ENCODE results near the gene SMCP. TPM values are rescaled to one million over a fixed set of nuclear protein-coding genes. Genes with fewer than 3 reads are reported as not detected.

SMCP gene
- not detected for total RNA-seq
- polyA plus RNA-seq, result not detected
- long read RNA-seq, donor 1, result 0 reads
- long read RNA-seq, donor 2, result 0 reads
- long read RNA-seq, donor 3, result 0 reads
- long read RNA-seq, donor 4, result 0 reads

DNA sequence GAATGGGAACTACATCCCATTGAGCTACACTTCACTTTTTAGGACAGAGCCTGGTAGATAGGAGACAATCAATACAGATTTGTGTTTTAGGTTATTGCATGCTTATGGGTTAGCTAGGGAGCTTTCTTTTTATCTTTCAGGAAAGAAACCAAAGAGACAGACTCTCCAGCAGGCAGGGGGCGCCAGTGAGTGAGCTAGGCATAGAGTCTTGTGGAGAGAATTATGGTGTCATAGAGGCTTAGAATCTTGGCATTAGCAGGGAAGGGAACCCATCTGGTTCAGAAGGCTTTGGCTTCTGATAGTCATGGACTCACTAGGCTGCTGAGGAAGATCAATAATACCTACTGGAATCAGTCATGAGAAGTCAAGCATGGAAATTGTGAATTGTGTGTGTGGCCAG lies at the start of gene SMCP:
Gene SMCP, plus strand, starts transcription at position 281 of the 400 bp plus-strand sequence. CDS start 6,101 bp downstream, outside the sequence.
- H3K27ac ChIP-seq (ENCODE audit: low read length), result no peak within 1 kb of the TSS
- 7% methylated on average over 1 of the region's 1 CpG for WGBS
- no peak within 1 kb of the TSS for H3K4me3 ChIP-seq (ENCODE audit: low read length)
- no peaks in the 10 kb centered on the region for H3K4me1 ChIP-seq (ENCODE audit: control insufficient read depth, insufficient read depth, low read length)
- no peaks in the 10 kb centered on the region for H3K27me3 ChIP-seq (ENCODE audit: control insufficient read depth, insufficient read depth)
- ATAC-seq, result no peak
- no peak for DNase-seq
- no peaks in the 10 kb centered on the region for H3K9me3 ChIP-seq (ENCODE audit: control insufficient read depth, low read length)
- intact Hi-C loops (cut with DNase I), result loop anchor here in 1 of 4 donors (10.0 kb wide), 1 partner anchor 347 kb away; no protein-coding TSS in a partner anchor

GRCh38 chr1:152836870-152837269 lies 41.3 kb upstream of the SMCP start:
- H3K27ac ChIP-seq (ENCODE audit: low read length), result no peak overlapping the region
- H3K4me1 ChIP-seq (ENCODE audit: control insufficient read depth, insufficient read depth, low read length), result no peaks in the 10 kb centered on the region
- ATAC-seq (no peak), DNase-seq (no peak)
- WGBS, result 43% methylated on average over 2 of the region's 2 CpGs
- intact Hi-C loops (cut with DNase I), result no loop called here
- no peaks in the 10 kb centered on the region for H3K27me3 ChIP-seq (ENCODE audit: control insufficient read depth, insufficient read depth)
- H3K4me3 ChIP-seq (ENCODE audit: low read length), result no peak overlapping the region
- H3K9me3 ChIP-seq (ENCODE audit: control insufficient read depth, low read length), result no peaks in the 10 kb centered on the region

DNA sequence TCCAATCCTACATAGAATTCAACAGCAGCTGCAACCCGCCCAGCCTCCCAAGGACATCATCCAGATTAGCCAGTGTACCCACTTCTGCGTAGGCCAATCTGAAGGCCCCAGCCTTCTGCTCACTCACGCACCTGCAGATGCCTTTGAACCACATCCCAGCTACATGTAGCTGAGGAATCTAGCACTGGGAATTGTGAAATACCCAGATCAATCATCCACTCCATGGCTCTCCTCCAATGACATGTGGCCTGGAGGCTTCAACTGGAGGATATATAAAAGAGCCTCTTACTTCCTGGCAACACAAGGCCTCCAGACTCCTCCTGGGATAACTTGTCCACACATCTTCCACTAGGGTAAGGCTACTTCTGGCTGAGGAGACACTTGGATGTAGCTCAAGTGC lies 35.6 kb upstream of the SMCP start, which contains the start of gene LCE6A:
Gene LCE6A, plus strand, starts transcription at position 301 of the 400 bp plus-strand sequence. CDS start 665 bp downstream, outside the sequence.
- no peak for DNase-seq
- ATAC-seq, result no peak
- intact Hi-C loops (cut with DNase I), result no loop called here
- no peaks in the 10 kb centered on the region for H3K4me1 ChIP-seq (ENCODE audit: control insufficient read depth, insufficient read depth, low read length)
- no peak within 1 kb of the TSS for H3K4me3 ChIP-seq (ENCODE audit: low read length)
- no peaks in the 10 kb centered on the region for H3K9me3 ChIP-seq (ENCODE audit: control insufficient read depth, low read length)
- 90% methylated on average over 3 of the region's 3 CpGs for WGBS
- no peak within 1 kb of the TSS for H3K27ac ChIP-seq (ENCODE audit: low read length)
- no peaks in the 10 kb centered on the region for H3K27me3 ChIP-seq (ENCODE audit: control insufficient read depth, insufficient read depth)

GRCh38 chr1:152855661-152856060 lies 22.5 kb upstream of the SMCP start:
- intact Hi-C loops (cut with DNase I), result no loop called here
- H3K4me1 ChIP-seq (ENCODE audit: control insufficient read depth, insufficient read depth, low read length), result no peaks in the 10 kb centered on the region
- H3K9me3 ChIP-seq (ENCODE audit: control insufficient read depth, low read length), result no peaks in the 10 kb centered on the region
- 45% methylated on average over 2 of the region's 2 CpGs for WGBS
- no peak overlapping the region for H3K27ac ChIP-seq (ENCODE audit: low read length)
- ATAC-seq, result no peak
- no peak for DNase-seq
- H3K27me3 ChIP-seq (ENCODE audit: control insufficient read depth, insufficient read depth), result no peaks in the 10 kb centered on the region
- no peak overlapping the region for H3K4me3 ChIP-seq (ENCODE audit: low read length)

GRCh38 chr1:152858062-152858461 lies 20.1 kb upstream of the SMCP start:
- no peaks in the 10 kb centered on the region for H3K9me3 ChIP-seq (ENCODE audit: control insufficient read depth, low read length)
- H3K27me3 ChIP-seq (ENCODE audit: control insufficient read depth, insufficient read depth), result no peaks in the 10 kb centered on the region
- no peak overlapping the region for H3K27ac ChIP-seq (ENCODE audit: low read length)
- 54% methylated on average over 1 of the region's 1 CpG for WGBS
- H3K4me1 ChIP-seq (ENCODE audit: control insufficient read depth, insufficient read depth, low read length), result no peaks in the 10 kb centered on the region
- intact Hi-C loops (cut with DNase I), result no loop called here
- DNase-seq (no peak), ATAC-seq (no peak)
- no peak overlapping the region for H3K4me3 ChIP-seq (ENCODE audit: low read length)

- DNase-seq (no peak), ATAC-seq (no peak)
- Histone ChIP-seq H3K4me3 (ENCODE audit: low read length) (no peak within 1 kb of the TSS), H3K27me3 (ENCODE audit: control insufficient read depth, insufficient read depth) (no peaks in the 10 kb centered on the region), H3K4me1 (ENCODE audit: control insufficient read depth, insufficient read depth, low read length) (no peaks in the 10 kb centered on the region), H3K27ac (ENCODE audit: low read length) (no peak within 1 kb of the TSS), H3K9me3 (ENCODE audit: control insufficient read depth, low read length) (no peaks in the 10 kb centered on the region)
- intact Hi-C loops (cut with DNase I), result no loop called here
- WGBS, result 78% methylated on average over 3 of the region's 3 CpGs
These were observed 18.4 kb upstream of the SMCP start, which contains the start of gene LCE7A for GRCh38 chr1:152859696-152860095. Gene LCE7A (plus strand): TSS chr1:152859996. CDS start chr1:152860698, 702 bp downstream.

GRCh38 chr1:152860129-152860528 lies 18.0 kb upstream of the SMCP start:
- DNase-seq, result no peak
- intact Hi-C loops (cut with DNase I), result no loop called here
- no peak for ATAC-seq
- Histone ChIP-seq H3K27ac (ENCODE audit: low read length) (no peak overlapping the region), H3K4me1 (ENCODE audit: control insufficient read depth, insufficient read depth, low read length) (no peaks in the 10 kb centered on the region), H3K9me3 (ENCODE audit: control insufficient read depth, low read length) (no peaks in the 10 kb centered on the region), H3K4me3 (ENCODE audit: low read length) (no peak overlapping the region), H3K27me3 (ENCODE audit: control insufficient read depth, insufficient read depth) (no peaks in the 10 kb centered on the region)
- 75% methylated on average over 3 of the region's 3 CpGs for WGBS

DNA sequence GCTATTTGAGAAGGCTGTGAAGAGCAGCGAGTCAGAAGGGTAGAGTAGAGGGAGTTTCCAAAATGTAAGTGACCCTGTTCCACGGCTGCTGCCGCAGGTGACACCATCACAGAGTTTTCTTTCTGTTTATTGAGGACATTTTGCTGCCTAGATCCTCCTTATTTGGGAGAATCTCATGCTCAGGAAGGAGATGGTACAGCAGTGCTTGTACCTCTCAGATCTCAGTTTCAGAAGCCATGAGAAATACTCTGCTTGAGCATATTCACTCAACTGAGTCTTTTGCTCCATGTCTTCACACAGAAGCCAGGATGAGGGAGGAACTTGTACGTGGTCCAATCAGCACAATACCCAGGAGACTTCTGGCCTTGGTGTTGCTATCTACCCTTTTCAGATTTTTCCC lies 16.7 kb upstream of the SMCP start:
- Histone ChIP-seq H3K9me3 (ENCODE audit: control insufficient read depth, low read length) (no peaks in the 10 kb centered on the region), H3K4me1 (ENCODE audit: control insufficient read depth, insufficient read depth, low read length) (no peaks in the 10 kb centered on the region), H3K4me3 (ENCODE audit: low read length) (no peak overlapping the region), H3K27ac (ENCODE audit: low read length) (no peak overlapping the region), H3K27me3 (ENCODE audit: control insufficient read depth, insufficient read depth) (no peaks in the 10 kb centered on the region)
- no peak for DNase-seq
- no peak for ATAC-seq
- intact Hi-C loops (cut with DNase I), result no loop called here
- WGBS, result 69% methylated on average over 4 of the region's 4 CpGs

- DNase-seq, result no peak
- Histone ChIP-seq H3K27ac (ENCODE audit: low read length) (no peak overlapping the region), H3K9me3 (ENCODE audit: control insufficient read depth, low read length) (no peaks in the 10 kb centered on the region), H3K4me3 (ENCODE audit: low read length) (no peak overlapping the region), H3K4me1 (ENCODE audit: control insufficient read depth, insufficient read depth, low read length) (no peaks in the 10 kb centered on the region), H3K27me3 (ENCODE audit: control insufficient read depth, insufficient read depth) (no peaks in the 10 kb centered on the region)
- ATAC-seq, result no peak
- intact Hi-C loops (cut with DNase I), result no loop called here
These were observed 13.7 kb upstream of the SMCP start for GRCh38 chr1:152864443-152864842.

DNA sequence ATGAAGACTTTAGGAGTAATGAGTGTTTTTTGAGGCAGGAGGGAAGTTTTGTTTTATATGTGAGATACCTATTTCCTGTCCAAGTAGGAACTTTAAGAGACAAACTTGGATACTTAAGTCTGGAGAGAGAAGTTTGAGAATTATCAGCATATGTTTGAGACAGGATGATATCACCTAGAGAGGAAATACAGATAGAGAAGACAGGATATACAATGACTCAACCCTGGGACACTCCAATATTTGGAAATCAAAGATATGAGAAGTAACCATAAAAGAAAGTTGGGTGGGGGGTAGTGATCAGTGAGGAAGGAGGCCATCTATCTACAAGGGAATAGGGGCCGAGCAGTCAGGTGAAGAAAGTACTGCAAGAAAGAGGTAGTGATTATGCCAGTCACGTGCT lies 11.8 kb upstream of the SMCP start:
- 77% methylated on average over 2 of the region's 2 CpGs for WGBS
- H3K27me3 ChIP-seq (ENCODE audit: control insufficient read depth, insufficient read depth), result no peaks in the 10 kb centered on the region
- H3K9me3 ChIP-seq (ENCODE audit: control insufficient read depth, low read length), result no peaks in the 10 kb centered on the region
- DNase-seq (no peak), ATAC-seq (no peak)
- H3K27ac ChIP-seq (ENCODE audit: low read length), result no peak overlapping the region
- no peaks in the 10 kb centered on the region for H3K4me1 ChIP-seq (ENCODE audit: control insufficient read depth, insufficient read depth, low read length)
- no peak overlapping the region for H3K4me3 ChIP-seq (ENCODE audit: low read length)
- intact Hi-C loops (cut with DNase I), result loop anchor here in 1 of 4 donors (5.0 kb wide), 1 partner anchor 356 kb away; no protein-coding TSS in a partner anchor

- H3K9me3 ChIP-seq (ENCODE audit: control insufficient read depth, low read length), result no peaks in the 10 kb centered on the region
- 31% methylated on average over 9 of the region's 9 CpGs for WGBS
- H3K27me3 ChIP-seq (ENCODE audit: control insufficient read depth, insufficient read depth), result no peaks in the 10 kb centered on the region
- H3K4me3 ChIP-seq (ENCODE audit: low read length), result no peak overlapping the region
- intact Hi-C loops (cut with DNase I), result loop anchor here in 3 of 4 donors (5.0 to 10.0 kb wide), 2 partner anchors 352 to 355 kb away; no protein-coding TSS in a partner anchor
- ATAC-seq, result peak in 1 of 2 donors; percentile 55
- H3K4me1 ChIP-seq (ENCODE audit: control insufficient read depth, insufficient read depth, low read length), result no peaks in the 10 kb centered on the region
- peak; percentile 49 to 77 (median 53) for DNase-seq
- no peak overlapping the region for H3K27ac ChIP-seq (ENCODE audit: low read length)
These were observed 8.2 kb upstream of the SMCP start for GRCh38 chr1:152869808-152870419.

All from right cardiac atrium (tissue), 5 donors.